Measurements from ENCODE around the gene MYOF.
A peak's percentile ranks its signal among the peaks of the same experiment; 100 is the strongest.

The MYOF gene, protein sequence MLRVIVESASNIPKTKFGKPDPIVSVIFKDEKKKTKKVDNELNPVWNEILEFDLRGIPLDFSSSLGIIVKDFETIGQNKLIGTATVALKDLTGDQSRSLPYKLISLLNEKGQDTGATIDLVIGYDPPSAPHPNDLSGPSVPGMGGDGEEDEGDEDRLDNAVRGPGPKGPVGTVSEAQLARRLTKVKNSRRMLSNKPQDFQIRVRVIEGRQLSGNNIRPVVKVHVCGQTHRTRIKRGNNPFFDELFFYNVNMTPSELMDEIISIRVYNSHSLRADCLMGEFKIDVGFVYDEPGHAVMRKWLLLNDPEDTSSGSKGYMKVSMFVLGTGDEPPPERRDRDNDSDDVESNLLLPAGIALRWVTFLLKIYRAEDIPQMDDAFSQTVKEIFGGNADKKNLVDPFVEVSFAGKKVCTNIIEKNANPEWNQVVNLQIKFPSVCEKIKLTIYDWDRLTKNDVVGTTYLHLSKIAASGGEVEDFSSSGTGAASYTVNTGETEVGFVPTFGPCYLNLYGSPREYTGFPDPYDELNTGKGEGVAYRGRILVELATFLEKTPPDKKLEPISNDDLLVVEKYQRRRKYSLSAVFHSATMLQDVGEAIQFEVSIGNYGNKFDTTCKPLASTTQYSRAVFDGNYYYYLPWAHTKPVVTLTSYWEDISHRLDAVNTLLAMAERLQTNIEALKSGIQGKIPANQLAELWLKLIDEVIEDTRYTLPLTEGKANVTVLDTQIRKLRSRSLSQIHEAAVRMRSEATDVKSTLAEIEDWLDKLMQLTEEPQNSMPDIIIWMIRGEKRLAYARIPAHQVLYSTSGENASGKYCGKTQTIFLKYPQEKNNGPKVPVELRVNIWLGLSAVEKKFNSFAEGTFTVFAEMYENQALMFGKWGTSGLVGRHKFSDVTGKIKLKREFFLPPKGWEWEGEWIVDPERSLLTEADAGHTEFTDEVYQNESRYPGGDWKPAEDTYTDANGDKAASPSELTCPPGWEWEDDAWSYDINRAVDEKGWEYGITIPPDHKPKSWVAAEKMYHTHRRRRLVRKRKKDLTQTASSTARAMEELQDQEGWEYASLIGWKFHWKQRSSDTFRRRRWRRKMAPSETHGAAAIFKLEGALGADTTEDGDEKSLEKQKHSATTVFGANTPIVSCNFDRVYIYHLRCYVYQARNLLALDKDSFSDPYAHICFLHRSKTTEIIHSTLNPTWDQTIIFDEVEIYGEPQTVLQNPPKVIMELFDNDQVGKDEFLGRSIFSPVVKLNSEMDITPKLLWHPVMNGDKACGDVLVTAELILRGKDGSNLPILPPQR (N-terminal part only)

GRCh38 chr10:93482145-93482834 lies at the start of gene MYOF:
Gene MYOF, minus strand, starts transcription at chr10:93482334. Its CDS starts 140 bp downstream, at chr10:93482194.
- peak in 17 of 58 donors; percentile 1 to 35 (median 11) for DNase-seq

DNA sequence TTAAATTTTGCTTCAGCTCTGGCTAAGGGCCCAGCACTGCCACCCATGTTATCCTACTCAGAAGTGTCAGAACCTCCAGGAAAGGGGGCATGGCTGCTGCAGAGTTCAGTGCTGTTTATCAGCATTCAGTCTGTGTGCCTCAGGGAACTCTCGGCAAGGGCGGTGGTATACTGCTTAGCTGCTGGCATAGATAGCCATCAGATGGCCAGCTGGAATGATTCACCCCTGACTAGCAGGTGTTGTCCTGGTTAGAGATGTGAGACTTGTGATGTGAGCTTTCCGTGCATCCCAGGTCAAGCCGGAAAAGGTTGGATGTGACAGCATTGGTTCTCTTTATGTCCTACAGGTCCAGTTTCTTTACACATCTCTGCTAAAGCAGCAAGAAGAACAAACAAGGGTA lies 36.4 kb upstream of the MYOF start:
- no peak for DNase-seq

- no peak for DNase-seq
Measured at GRCh38 chr10:93516006-93516380, 33.9 kb upstream of the MYOF start.

- DNase-seq = peak in 6 of 58 donors; percentile 3 to 52 (median 24)
Measured at GRCh38 chr10:93515071-93516005, 33.2 kb upstream of the MYOF start.

- no peak for DNase-seq
Measured at GRCh38 chr10:93514521-93514920, 32.4 kb upstream of the MYOF start.

- no peak for DNase-seq
Measured at GRCh38 chr10:93513091-93513490, 31.0 kb upstream of the MYOF start.

DNA sequence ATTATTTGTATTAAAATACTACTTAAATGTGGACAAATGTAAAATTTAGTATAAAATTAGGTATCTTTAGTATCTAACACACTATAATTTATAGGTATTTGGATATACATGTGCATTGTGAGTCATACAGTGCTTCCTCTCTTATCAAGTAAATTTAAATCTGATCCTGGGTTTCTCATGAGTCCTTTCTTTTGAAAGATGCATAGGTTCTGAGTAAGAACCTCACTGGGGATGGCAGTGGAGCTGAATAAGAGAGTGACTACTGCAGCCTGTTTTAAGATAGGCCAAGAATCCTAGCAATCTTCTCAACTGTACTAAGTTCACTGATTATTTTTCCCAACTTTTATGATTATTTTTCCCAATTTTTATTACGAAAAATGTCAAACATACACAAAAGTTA lies 30.4 kb upstream of the MYOF start:
- DNase-seq = no peak

DNA sequence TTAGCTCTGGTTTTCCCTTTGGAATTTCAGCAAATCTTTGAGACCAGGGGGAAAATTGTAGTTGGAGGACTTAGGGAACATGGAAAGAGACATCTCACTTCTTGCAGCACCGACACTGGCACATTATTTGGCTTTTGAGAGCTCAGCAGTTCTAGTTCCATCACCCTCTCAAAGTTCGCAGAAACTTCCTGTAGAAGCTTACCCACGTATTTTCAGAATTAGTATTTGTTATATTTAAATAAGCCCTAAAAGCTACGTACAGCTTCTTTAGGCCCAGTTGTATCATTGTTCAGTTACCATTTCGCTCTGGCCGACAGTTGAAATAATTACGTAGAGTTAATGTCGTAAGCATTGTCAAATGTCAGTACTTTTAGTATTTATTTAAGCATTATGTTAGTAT lies 27.7 kb upstream of the MYOF start:
- no peak for DNase-seq

DNA sequence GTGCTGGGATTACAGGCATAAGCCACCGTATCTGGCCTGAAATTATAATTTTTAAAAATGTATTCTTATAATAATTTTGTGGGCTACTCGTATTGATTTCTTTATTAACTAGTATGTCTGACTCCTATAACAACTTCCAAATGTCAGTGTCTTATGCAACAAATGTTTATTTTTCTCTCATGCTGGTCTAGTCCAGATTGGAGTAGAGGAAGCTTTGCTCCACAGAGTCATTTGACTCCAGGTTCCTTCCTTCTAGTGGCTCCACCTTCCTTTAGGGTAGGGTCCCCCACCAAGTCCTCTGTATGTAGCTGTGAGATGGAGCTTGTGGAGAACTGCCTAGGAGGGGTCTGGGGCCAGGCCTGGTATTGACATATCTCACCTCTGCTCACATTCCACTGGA lies 22.9 kb upstream of the MYOF start:
- no peak for DNase-seq

GRCh38 chr10:93503075-93503474 lies 20.9 kb upstream of the MYOF start:
- no peak for DNase-seq

DNA sequence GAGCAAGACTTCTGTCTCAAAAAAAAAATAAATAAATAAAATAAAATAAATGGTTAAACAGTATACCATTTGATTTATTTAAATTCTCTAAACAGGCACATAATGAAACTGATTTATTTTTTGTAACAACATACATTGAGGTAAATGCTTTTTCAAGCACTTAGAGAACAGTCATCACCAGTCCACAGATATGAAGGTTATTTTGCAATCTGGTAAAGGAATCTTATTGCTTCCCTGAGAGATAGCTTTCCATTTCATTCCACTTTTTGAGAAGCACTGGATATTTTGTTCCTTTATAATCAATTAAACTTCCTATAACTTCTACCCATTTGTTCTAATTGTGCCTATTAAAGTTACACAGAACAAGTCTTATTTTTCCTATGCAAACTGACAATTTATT lies 19.5 kb upstream of the MYOF start:
- no peak for DNase-seq

DNA sequence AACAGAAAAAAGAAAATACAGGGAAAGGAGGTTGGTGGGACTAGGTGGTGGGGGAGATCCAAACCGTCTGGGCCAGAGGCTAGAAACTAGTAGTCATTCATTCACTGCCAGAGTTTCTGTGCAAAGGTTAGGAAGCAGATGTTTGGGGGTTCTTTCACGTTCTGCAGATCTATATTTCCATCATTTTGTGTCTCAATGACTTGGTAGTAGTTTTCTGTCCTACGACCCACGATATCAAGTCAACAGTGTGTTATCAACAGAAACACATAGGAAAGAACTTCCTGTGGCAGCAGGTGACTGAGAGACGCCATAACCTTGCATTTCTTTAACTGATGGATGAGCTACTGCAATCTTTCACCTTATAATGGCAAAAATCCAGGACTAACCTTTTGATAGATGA lies 16.0 kb upstream of the MYOF start:
- no peak for DNase-seq

- peak; percentile 48 to 96 (median 88) for DNase-seq
Measured at GRCh38 chr10:93496322-93497041, 14.3 kb upstream of the MYOF start, which contains the start of gene CEP55. Gene CEP55, plus strand, starts transcription at chr10:93496612. Its CDS starts 3,440 bp downstream, at chr10:93500052.

DNA sequence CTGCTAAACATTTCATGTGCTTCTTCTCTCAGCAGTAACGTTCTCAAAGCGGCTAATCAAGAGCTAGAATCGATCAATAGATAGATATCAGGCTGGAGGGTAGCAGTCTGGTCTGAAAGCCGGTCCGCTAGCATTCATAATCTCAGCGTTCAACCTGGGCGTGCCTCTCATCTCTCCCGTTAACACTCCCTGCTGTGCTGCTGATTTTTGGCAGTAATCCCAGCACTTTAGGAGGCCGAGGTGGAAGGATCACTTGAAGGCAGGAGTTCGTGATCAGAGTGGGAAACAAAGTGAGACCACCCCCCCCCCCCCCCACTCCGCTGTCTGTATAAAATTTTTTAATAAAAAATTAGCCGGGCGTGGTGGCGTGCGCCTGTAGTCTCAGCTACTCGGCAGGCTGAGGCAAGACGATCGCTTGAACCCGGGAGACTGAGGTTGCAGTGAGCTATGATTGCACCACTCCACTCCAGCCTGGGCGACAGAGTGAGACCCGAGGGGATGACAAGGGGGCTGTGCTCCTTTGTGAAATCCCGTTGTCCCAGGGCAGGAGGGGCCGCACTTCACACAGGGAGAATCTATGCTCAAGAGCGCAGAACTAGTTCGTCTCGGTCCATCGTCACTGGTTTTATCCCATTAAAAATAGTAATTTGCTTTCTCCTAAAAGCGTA lies 13.7 kb upstream of the MYOF start:
- DNase-seq = peak in 3 of 58 donors; percentile 31 to 35 (median 34)

- no peak for DNase-seq
Measured at GRCh38 chr10:93494494-93494893, 12.4 kb upstream of the MYOF start.

- DNase-seq = no peak
Measured at GRCh38 chr10:93493162-93493561, 11.0 kb upstream of the MYOF start.

- no peak for DNase-seq
Measured at GRCh38 chr10:93491602-93492121, 9.5 kb upstream of the MYOF start.

- DNase-seq = no peak
Measured at GRCh38 chr10:93488956-93489528, 6.9 kb upstream of the MYOF start.
